Retina (tissue), 1 donor: ENCODE measurements around the gene BAZ1B.
A peak's percentile ranks its signal among the peaks of the same experiment; 100 is the strongest.
"Not testable (repeated sequence)": the region's sequence is repeated elsewhere in the genome, so short reads cannot be mapped to it uniquely, and the experiment has no call there.

Experiments
- DNase-seq: peaks from one replicate; pipeline ENCODE4 v3.0.0-alpha.2; 2016

Gene BAZ1B

DNA sequence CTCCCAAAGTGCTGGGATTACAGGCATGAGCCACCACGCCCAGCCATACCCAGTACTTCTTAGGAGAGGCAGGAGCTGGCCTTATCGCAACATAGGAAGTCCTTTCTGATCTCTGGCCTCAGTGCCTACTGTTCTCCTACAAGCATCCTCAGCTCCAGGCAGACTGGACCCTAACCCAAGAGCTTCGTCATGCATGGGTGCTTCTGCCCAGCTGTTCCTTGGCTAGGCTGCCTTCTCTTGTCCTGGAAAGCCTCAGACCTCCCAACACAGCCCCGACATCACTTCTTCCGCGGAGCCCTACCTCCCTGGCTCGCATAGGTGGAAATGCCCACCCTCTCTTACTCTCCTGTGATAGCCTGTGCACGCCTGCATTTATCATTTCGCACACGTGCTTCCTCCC lies 19.6 kb upstream of the BAZ1B start:
- no peak for DNase-seq

DNA sequence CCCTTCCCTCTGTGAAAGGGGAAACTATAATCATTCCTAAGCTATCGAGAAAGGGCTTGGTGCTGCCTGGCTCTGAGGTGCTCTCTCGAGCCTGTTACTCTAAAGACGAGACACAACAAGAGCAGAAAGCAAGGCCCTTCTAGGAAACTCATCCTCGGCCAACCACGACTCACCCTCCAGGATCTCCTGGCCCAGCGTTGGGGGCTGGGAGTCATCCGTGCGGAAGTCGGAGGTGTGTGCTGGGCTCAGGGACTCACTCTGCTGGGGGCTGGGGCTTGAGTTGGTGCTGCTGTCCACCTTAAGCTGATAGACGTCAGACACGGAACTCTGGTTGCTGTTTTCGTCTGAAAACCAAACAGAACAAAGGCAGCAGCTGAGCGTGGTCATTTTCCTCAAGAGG lies 17.6 kb upstream of the BAZ1B start:
- no peak for DNase-seq

DNA sequence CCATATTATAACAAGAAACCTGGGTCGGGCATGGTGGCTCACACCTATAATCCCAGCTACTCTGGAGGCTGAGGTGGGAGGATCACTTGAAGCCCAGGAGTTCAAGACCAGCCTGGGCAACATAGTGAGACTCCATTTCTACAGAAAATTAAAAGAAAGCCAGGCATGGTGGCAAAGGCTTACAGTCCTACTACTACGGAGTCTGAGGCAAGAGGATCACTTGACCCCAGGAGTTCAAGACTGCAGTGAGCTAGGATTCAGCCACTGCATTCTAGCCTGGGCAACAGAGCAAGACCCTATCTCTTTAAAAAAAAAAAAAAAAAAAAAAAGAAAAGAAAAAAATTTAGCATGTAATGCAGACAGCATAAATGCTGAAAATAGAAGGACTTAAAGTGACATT lies 16.4 kb upstream of the BAZ1B start:
- not testable (repeated sequence) for DNase-seq

DNA sequence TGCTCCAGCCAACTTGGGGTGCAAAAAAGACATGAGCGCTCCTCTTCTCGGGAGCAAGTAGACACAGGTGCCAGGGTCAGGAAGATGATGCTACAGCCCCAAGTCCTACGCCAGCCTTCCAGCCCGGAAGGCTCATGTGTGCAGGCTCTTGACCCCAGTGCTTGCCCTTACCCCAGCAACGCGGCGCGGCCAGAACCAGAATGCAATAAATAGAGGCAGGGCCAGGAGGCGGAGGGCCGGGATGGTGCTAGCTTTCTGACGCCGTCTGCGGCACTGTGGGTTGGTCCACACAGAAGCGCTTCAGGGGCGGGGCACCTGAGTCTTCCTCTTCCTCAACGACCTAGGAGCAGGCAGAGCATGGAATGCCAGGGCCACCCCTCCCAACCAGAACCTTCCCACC lies 15.0 kb upstream of the BAZ1B start:
- DNase-seq, result no peak

DNA sequence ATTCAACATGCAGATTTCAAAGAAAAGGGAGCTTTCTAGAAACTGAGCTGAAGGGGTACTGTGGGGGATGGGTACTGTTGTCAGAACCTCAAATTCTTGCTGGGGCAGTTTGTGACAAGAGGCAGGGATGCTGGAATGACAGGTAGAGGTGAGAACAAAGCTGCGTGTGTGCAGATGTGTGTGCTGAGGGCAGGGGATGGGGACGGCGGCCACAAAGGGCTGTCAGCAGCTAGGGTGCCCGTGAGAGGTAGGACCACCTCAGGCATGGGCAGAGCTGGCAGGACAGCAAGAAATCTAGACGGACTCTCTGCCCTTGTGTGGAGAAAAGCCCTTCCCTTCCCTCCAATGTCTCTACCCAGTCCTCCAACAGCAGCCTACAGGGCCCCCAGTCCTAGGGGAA lies 14.4 kb upstream of the BAZ1B start:
- no peak for DNase-seq

DNA sequence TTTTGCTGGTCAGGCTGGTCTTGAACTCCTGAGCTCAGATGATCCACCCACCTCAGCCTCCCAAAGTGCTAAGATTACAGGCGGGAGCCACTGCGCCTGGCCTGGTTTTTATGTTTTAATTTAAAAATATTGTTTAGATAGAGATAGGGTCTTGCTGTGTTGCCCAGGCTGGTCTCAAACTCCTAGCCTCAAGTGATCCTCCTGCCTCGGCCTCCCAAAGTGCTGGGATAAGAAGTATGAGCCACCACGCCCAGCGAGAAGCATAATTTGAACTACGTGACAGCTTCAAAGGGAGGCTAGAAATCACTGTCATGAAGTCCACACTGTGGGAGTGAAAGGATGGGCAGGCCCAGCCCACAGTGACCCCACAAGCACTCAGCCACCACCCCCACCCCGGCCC lies 13.8 kb upstream of the BAZ1B start:
- DNase-seq, result not testable (repeated sequence)

DNA sequence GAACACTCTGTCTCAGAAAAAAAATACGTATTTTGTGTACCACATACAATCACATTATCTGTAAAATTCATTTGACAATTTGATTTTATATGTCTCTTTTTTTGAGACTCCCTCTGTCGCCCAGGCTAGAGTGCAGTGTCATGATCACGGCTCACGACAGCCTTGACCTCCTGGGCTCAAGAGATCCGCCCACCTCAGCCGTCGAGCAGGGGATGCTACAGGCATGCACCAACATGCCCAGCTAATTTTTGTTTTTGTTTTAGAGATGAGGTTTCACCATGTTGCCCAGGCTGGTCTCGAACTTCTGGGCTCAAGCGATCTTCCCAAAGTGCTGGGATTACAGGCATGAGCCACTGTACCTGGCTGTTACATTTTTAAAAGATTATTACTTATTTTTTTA lies 11.6 kb upstream of the BAZ1B start:
- no peak for DNase-seq

DNA sequence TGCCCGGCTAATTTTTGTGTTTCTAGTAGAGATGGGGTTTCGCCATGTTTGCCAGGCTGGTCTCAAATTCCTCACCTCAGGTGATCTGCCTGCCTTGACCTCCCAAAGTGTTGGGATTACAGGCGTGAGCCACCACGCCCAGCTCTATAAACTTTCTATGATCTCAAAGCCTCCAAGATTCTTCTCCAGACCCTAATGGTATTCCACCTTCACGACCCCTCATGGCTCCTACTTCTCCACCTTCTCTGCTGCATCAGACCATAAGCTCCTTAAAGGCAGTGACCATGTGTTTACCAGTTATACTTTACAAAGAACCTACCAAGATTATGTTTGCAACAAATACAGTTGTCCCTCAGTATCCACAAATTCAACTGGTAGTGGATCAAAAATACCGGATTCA lies 10.1 kb upstream of the BAZ1B start:
- DNase-seq, result no peak

DNA sequence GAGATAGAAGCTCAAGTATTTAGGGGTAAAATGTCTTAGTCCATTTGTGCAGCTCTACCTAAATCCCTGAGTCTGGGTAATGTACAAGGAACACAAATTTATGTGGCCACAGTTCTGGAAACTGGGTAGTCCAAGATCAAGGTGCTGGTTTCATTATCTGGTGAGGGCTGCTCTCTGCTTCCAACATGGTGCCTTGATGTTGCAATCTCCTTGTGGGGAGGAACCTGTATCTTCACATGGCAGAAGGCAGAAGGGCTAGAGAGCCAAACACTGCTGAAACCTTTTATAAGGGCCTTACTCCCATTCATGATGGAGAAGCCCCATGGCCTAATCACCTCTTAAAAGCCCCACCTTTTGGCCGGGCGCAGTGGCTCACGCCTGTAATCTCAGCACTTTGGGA lies 8.7 kb upstream of the BAZ1B start:
- no peak for DNase-seq

DNA sequence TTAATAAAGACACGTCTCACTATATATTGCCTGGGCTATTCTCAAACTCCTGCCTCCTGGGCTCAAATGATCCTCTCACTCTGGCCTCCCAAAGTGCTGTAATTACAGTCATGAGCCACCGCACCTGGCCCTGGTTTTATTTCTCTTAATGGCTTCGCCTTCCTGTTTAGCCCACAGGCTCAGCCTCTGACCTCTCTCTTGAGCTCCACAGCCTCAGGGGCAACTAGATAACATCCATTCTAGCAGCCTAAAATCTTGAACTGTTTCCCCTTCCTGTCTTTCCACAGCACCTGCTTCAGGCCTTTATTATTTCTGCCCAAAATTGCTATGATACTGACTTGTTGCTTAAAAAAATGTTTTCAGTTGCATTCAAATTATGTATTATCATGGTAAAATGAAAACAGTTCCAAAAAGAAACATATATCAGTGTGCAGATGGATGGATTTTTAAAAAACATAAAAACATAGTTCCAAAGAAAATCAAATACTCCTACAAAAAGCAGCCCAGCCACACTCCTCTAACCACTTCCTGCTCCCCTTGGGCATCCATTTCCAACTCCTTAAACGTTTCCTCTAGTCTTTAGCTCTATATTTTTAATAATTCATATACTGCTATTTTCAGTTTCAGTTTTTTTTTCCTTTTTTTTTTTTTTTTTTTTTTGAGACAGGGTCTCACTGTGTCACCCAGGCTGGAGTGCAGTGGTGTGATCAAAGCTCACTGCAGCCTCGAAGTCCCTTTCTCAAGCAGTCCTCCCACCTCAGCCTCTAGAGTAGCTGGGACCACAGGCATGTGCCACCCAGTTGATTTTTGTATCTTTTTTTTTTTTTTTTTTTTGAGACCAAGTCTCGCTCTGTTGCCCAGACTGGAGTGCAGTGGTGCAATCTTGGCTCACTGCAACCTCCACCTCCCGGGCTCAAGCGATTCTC lies 5.1 kb upstream of the BAZ1B start:
- no peak for DNase-seq

DNA sequence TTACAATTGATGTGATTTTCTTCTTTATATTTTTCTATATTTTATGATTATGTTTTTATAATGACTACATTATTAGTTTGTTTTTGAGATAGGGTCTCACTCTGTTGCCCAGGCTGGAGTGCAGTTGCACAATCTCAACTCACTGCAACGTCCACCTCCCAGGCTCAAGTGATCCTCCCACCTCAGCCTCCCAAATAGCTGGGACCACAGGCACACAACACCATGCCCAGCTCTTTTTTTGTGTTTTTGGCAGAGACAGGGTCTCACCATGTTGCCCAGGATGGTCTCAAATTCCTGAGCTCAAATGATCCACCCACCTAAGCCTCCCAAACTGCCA lies 4.0 kb upstream of the BAZ1B start:
- DNase-seq, result not testable (repeated sequence)

DNA sequence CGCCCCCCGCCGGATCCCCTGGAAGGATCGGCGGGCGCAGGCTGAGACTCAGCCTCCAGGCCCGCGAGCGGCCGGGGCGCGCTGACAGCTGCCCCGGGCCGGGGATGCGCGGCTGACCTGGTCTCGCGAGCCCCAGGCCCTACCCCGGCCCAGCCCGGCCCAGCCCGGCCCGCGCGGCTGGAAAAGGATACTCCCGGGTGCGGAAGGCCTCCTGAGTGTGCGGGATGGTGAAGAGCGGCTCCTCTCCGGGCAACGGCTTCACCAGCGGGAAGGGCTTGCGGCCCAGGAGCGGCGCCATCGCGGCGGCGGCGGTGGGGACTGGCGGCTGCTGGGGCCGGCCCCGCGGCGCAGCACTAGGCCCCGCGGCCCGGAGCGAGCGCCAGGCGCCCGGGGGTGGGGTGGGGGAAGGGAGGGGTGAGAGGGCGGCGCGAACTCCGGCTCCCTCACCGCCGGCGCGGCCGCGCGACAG lies 423 bp downstream of the BAZ1B start:
- no peak for DNase-seq

DNA sequence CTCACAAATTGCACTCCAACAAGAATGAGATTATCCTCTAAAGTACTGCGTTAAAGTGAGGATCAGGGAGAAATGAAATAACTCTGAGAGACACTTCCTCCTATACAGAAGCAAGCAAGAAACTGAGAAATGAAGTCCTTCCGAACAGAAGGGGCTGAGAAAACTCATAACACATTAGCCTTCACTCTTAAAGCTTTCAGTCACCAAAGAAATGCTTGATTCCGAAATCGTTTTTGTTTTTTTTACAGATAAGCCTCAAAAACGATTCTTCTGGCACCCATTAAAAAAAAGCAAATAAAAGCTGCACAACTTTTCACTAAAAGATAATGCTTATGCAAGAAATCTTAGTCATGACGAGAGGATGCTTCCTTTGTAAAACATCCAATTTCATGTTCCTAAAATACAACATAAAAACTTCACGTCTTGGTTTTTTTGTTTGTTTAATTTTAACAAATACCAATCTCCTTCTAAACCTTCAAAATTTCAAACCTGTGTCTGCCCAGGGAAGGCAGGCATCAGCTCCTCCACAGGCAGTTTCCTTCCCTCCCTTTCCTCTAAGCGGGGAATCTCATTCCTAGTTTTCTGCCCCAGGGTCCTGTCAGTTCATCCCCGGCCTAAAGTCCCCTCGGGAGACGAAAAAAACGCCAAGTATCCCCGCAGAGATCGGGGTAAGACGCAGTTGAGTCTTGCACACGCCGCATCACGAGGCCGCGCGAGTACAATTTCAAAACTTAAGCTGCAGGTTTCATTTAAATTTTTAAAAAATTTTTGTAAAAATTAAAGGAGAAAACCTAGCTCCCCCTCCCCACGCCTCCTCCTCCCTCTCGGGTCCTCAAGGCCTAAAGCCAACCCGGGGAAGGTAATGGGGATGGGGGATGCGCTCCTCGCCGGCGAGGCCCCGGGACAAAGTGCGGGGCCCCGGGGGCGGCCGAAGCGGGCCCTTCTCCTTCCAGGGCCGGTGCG lies 1.1 kb downstream of the BAZ1B start:
- peak; percentile 72 for DNase-seq

DNA sequence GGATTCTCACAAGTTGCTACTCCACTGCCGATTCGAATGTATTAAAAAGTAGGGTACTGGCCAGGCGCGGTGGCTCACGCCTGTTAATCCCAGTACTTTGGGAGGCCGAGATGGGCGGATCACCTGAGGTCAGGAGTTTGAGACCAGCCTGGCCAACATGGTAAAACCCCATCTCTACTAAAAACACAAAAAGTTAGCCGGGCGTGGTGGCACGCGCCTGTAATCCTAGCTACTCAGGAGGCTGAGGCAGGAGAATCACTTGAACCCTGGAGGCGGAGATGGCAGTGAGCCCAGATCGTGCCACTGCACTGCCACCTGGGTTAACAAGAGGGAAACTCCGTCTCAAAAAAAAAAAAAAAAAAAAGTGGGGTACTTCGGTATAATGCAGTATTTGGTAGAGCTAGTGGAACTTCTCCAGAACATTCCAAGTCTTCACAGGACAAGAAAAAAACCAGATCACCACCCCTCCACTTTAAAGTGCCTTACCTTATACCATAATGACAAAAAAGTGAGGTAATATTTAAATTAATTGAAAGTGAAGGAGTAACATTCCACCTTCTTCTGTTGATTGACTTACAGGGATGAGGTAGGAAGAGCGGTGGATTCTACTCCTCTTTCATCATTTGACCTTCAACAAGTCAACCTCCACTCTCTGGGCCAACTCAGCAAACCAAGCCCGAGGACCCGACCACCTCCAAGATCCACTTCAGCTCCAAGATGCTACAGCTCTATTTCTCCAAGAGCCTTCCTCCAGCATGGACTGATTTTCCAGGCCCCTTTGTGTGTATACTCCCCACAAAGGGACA lies 2.0 kb downstream of the BAZ1B start:
- no peak for DNase-seq

DNA sequence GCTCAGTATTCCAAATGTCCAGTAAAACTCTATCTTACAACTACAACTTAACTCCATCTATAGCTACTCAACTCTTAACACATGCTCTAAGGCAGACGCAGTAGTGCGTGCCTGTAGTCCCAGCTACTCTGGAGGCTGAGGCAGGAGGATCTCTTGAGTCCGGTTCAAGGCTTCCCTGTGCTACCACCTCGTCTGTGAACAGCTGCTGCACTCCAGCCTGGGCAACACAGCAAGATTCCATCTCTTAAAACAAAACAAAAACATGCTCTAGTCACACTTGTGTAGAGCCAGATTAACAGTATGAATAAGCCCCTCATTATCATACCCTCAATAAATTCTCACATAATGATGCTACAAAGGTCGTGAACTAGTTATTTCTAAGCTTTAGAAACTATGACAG lies 3.6 kb downstream of the BAZ1B start:
- no peak for DNase-seq

DNA sequence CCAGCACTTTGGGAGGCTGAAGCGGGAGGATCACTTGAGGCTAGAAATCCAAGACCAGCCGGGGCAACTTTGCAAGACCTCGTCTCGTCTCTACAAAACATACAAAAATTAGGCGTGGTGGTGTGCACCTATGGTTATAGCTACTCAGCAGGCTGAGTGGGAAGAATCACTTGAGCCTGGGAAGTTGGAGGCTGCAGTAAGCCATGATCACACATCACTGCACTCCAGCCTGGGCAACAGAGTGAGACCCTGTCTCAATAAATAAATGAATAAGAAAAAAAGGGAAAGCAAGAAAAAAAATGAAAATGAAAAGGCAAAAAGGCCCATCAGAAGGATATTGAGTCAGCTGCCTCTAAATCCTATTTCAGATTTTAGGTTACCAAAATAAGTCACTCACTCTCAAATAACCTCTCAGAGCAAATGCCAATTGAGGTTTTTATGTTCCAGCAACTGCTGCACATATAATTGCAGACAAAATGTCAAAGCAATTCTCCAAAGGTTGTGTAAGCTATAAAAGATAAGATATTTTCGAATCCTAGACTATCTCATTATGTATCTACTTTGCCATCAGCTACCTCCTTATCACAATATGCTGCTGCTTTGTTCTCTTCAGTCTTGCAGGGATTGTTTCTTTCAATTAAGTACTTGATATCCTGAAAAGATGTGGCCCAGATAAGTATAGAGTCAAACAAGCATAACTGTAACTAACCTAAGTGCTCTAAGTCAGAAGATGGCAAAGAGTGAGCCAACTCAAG lies 4.7 kb downstream of the BAZ1B start:
- no peak for DNase-seq

DNA sequence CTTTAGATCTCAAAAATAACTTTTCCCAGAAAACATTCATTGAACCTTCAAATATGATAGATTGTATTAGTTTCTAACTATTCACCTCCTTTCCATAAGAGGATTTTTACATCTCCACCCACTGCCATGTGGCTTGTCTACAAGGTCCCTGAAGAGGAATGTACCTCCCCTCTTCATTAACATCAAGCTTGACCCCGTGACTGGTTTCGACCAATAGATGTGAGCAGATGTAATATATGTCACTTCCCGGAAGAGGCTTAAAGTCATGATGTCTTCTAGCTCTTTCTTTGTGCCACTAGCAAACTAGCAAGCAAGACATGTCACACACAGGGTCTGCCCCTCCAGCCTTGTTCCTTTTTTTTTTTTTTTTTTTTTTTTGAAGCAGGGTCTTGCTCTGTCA lies 6.9 kb downstream of the BAZ1B start:
- DNase-seq, result no peak

DNA sequence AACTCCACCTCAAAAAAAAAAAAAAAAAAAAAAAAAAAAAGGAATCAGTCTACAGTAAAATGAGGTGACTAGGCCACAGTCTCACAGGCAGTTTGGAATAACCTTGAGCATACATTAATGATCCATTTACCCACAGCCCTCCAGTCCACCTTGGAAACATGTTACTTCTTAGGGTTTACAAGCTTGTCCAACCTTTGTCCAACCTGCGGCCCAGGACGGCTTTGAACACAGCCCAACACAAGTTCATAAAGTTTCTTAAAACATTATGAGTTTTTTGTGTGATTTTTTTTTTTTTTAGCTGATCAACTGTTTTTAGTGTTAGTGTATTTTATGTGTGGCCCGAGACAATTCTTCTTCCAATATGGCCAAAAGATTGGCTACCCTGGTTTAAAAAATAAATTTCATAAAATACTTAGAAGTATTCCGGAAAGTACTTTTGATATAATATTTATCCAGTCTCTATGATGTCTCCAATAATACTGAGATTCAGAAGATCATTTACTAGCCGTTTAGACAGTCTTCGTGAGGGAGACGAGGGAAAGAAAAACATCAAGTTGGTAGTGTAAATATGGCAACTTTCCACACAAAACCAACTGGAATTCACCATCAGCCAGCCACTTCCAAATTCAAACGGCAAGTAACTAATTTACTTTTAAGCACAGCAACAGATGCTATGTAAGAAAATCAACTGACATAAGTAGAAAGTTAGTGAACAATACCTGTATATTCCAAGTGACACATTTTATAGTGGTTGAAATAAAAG lies 9.9 kb downstream of the BAZ1B start:
- DNase-seq, result no peak

DNA sequence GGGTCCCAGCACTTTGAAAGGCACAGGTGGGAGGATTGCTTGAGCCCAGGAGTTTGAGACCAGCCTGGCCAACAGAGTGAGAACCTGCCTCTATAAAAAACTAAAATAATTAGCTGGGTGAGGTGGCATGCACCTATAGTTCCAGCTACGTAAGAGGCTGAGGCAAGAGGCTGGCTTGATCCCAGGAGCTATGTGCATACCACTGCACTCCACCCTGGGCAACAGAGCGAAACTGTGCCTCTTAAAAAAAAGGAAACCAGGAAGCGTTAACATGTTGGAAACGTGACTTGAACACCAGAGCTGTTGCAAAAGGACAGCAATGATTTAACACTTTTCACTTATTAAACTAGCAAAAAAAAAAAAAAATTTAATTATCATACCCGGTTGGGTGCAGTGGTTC lies 12.6 kb downstream of the BAZ1B start:
- no peak for DNase-seq

DNA sequence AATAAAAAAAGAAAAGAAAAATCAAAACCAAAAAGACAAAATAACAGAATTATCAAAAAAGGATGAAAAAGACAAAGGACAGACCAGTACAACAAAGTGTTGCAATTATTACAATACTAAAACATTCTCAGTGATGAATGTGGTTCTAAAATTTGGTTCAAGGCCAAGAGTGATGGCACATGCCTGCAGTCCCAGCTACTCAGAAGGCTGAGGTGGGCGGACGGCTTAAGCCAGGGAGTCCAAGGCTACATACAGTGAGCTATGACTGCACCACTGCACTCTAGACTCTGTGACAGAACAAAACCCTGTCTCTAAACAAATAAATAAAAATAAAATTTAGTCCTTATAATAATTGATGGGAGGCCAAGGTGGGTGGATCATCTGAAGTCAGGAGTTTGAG lies 14.5 kb downstream of the BAZ1B start:
- DNase-seq, result no peak

DNA sequence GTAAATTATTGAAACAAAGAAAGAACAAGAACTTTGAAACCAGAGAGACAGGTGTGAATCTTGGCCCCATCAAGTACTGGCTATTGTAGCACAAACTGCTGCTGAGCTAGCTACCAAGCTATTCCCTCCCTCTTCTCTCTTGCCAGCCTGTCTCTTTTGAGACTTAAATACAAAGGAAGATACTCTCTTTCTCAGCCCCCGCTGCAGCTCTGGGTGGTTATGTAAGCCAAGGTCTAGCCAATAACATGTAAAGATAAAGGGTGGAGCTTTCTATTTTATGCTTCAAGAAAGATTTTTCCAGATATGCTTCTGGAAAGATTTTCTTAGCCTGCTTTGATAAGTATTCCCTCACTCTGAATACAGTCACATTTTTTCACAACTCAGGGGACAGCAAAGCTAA lies 17.2 kb downstream of the BAZ1B start:
- no peak for DNase-seq
